Transverse colon (tissue), 4 donors: ENCODE results near the gene FOS.

Experiments used
- POLR2A ChIP-seq: fragments of 450-650 bp; IDR thresholded peaks from one replicate; pipeline ENCODE4 v1.6.1; 2016; ENCODE audit warnings: antibody characterized with exemption, mild to moderate bottlenecking, moderate library complexity
- POLR2AphosphoS5 ChIP-seq, 3 donors: sonication (generic); formaldehyde crosslinking; IDR thresholded peaks; one replicate each; pipeline ENCODE4 v1.6.1; 2016; ENCODE audit warnings: antibody characterized with exemption in 3 of 3
- TF ChIP-seq, protein P1 (sequence below), 5 experiments: fragments of 200-600 bp in 3 of 5; fragments of 450-650 bp in 2 of 5; sonication (generic) in 3 of 5; IDR thresholded peaks; 1 replicate in 2 of 5; 2 replicates in 3 of 5; pipeline ENCODE4 v1.5.1; 2016 to 2017; ENCODE audit warnings: antibody characterized with exemption in 5 of 5, inconsistent platforms in 3 of 5, mild to moderate bottlenecking in 2 of 5, moderate library complexity in 1 of 5

DNA sequence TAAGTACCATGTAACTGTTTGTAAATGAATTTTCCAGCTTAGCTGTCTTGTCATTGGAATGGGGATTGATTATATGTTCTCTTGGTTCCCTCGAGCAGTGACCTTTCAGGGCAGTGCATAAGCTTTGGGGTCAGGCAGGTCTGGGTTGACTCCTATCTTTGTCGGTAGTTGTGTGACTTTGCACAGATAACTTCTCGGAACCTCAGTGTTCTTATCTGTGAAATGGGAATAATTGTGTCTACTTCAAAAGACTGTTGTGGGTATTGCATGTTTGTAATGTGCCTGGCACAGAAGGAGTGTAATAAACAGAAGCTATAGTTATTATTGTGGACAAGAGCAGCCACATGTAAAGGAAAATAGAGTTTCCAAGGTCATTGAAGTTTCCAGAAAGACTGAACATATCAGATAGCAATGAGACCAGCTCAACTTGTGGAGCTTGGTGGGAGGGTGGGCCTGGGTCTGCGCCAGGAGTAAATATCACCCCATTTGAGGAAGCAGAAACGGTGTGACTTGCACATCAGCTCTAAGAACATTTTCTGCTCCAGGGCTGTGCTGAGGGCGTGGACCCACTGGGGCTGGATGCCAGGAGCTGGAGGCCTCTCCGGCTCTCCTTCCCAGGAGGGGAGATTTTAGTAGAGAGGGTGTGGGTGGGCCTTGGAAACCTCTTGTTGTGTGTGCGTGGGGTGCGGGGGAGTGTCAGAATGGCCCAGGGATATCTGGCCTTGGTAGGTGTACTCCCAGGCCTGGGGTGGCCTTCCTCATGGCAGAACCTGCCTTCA, 19.7 kb downstream of the FOS start:
- TF ChIP-seq POLR2A (no peak), POLR2AphosphoS5 (IDR thresholded peaks at IDR 0.05) (no peak)
- TF ChIP-seq, protein P1, sequence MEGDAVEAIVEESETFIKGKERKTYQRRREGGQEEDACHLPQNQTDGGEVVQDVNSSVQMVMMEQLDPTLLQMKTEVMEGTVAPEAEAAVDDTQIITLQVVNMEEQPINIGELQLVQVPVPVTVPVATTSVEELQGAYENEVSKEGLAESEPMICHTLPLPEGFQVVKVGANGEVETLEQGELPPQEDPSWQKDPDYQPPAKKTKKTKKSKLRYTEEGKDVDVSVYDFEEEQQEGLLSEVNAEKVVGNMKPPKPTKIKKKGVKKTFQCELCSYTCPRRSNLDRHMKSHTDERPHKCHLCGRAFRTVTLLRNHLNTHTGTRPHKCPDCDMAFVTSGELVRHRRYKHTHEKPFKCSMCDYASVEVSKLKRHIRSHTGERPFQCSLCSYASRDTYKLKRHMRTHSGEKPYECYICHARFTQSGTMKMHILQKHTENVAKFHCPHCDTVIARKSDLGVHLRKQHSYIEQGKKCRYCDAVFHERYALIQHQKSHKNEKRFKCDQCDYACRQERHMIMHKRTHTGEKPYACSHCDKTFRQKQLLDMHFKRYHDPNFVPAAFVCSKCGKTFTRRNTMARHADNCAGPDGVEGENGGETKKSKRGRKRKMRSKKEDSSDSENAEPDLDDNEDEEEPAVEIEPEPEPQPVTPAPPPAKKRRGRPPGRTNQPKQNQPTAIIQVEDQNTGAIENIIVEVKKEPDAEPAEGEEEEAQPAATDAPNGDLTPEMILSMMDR (IDR thresholded peaks at IDR 0.05), result no peak
